ENCODE results near the gene CEBPA.

- TF ChIP-seq CTCF (IDR thresholded peaks at IDR 0.05) (no peak), EZH2 (IDR thresholded peaks at IDR 0.05; ENCODE audit: borderline replicate concordance, insufficient read depth, low read depth, low read length, poor library complexity, severe bottlenecking) (no peak)
Measured at GRCh38 chr19:33346665-33347064, 44.3 kb upstream of the CEBPA start.

Data from B cell (primary cell).